Stimulated activated CD8-positive, alpha-beta memory T cell treated with anti-CD3 and anti-CD28 coated beads, Interleukin-4, amount 100 ng/mL, for 48 hours (primary cell): ENCODE measurements around the gene GPAM.

Experiments
- DNase-seq: peaks from one replicate; pipeline ENCODE4 v3.0.0-alpha.2; 2020

GPAM gene

DNA sequence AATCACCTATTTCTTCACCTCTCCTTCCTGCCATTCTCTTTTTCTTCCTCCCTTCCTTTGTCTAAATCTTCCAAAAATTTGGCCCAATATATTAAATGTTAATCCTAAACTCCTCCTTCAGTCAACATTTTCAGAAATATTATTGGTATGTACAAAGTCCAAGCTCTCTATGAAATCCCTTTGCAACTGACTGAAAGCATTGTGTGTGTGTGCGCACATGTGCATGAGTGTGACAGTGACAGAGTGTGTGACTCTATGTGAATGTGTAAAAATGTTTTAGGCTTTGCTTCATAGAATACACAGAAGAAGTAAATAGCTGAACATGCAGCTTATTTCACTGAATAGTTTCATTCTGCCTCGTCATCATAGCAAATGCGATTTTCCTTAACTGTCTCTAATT is 7.0 kb downstream of the GPAM start:
- no peak for DNase-seq

DNA sequence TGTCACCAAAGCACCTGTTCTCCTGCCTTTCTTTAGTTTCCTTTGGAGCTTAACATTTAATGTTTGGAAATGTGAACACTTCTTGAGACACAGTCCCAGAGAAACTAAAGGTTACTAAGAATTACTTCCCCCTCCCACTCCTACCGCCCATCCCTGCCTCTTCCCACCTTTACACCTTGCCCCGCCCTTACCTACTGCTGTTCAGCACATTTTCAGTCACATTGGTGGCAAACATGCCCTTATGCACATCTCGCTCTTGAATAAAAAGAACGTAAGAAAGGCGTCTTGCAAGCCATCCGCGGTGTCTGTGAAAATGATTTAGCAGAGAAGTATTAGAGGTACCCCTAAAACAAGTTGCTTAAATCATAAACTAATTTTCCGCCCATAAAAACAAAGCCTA is 8.2 kb downstream of the GPAM start:
- DNase-seq: no peak

DNA sequence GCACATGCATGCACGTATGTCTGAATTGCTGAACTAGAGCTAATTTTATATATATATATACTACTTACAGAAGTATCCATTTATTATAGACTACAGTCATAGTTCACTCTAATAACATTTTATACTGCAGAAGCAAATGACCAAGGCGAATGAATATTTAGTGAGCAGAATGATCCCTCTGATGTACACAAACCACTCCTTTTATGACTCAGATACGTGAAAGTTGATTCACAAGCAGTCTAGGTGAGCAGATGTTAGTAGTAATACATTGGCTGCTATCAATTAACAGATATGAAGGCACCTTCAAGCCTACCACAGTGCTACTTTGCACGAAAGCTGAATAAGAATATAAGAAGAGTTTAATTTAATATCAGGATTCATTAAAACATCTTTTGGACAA is 10.4 kb downstream of the GPAM start:
- no peak for DNase-seq

DNA sequence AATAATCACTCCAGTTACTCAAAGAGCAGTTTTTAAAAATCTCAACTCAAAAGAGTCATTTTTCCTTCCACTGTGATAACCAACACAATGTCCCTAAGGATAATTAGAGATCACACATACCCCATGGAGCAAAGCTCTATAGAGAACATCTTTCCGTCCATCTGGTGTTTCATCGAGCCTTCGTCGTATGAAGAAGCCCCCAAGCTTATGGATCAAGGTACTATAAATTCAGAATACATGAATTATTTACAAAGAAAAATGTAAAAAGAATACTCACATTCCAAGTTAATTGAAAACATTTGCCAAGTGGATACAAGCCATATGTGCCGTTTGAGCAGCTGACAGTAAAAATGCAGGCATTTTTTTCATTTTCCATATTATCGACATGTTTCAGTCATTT is 14.8 kb downstream of the GPAM start:
- DNase-seq: no peak

DNA sequence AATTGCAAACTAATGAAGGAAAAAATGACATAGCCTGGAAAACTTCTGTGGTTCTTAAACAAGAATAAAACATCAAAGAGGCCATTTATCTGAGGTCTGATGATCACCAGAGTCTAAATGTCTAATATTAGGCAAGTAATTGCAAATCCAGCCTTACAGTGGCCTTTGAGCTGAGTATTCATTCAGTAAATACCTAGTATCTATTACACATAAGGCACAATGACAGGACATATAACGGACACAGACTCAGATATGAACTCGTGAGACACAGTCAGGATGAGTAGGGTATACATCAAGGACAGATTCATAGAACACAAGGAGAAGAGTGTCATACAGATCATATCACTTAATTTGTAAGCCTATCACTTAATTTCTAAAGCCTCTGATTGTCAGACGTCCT is 16.8 kb downstream of the GPAM start:
- no peak for DNase-seq

DNA sequence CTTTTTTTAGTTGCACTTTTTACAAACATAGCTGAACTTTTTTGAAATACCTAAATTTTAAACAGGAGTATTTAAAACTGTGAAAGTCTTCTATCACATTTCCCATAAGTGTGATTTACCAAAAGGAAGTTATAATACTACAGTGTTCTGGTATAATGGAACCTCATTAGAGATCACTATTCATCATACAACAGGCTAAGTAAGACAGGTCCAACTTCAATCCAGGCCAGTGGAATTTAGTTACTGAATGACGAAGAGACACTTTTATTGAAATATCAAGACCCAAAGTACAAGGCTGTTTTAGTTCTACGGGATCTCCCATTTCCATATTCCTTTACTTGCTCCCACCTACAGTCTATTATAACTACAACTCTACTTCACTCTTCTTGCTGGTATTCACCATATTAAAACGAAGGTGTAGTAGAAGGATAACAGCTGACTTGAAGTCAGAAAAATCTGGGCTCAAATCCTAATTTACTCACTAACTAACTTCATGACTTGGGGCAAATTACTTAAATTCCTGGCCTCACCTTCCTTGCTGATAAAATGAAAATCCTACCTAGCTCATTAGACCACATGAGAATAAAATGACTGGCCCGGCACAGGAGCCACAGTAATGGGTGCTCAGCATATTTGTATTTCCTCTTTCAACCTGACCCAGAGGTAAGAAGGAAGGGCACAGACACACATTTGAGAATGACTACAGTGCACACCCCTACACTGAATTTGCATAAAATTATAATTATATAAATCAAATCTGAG is 21.6 kb downstream of the GPAM start:
- no peak for DNase-seq

DNA sequence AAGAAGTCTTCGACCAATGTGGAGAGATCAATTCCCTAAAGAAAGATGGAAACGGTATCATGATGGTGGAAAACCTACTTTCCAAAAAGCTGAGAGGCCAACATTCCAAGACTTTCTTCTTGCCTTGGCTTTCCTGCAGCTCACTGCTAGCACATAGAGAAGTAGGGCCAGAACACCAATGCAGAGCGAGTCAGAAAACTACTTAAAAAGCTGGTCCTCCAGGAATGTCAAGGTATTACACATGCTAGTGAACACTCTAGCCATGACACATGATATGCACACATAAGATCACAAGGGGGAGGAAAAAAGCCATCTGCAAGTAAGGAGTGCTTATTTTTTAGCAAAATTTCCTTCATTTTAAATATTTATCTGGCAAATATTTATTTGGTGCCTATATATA is 22.7 kb downstream of the GPAM start:
- no peak for DNase-seq

DNA sequence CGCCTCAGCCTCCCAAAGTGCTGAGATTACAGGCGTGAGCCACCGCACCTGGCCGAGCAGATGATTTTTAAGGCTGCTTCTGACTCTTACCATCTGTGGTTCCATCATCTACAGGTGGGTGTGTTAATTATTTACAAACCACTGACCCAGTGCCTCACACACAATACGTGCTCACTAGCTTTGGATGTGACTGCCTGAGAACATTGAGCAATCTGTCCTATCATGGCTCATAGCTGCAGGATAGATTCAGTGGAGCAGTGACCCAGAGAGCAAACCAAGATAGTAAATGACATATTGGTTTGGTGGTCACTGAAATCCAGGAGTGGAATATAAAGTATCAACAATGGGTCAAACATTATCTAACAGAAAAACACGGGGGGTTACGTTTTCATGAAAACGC is 24.1 kb downstream of the GPAM start:
- no peak for DNase-seq

DNA sequence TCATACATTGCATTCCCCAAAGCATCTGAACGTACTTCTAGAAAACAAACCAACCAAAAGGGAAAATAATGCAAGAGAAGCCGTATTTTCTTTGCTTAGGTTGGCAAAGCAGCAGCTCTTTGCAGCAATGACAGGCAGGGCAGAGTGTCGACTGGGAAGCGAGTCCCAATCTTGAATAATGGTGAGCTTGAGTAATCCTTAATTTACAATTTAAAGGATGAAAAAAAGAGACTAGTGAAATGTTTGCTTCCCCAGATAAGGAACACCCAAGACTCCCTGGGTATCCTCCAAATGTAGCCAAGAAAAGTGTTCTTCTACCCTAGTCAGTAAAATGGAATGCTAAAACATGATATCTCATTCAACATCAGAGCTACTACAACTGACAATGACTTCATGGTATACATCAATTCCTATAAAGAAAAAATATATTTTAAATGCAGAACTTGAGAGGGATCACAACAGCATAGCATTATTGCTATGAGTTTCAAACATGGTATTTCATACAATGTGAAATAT is 32.0 kb downstream of the GPAM start:
- DNase-seq: no peak

DNA sequence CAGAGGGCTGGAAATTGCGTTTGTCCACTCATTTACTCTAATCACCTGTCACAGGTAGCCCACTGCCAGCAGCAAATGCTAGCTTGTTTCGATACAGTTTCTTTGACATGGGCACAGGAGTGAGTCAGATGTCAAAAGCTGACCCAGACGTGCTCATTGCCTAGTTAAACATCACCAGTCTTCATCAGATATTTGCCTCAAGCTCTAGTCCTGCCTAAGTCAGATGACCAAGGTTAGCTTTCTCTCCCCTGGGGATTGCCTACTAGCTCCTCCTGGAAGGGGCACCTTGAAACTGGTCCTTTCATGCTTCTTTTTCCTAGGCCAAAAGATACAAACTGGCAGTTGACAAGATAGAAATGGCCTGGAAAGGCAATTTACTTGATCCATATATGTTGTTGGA is 35.2 kb downstream of the GPAM start:
- DNase-seq: no peak

DNA sequence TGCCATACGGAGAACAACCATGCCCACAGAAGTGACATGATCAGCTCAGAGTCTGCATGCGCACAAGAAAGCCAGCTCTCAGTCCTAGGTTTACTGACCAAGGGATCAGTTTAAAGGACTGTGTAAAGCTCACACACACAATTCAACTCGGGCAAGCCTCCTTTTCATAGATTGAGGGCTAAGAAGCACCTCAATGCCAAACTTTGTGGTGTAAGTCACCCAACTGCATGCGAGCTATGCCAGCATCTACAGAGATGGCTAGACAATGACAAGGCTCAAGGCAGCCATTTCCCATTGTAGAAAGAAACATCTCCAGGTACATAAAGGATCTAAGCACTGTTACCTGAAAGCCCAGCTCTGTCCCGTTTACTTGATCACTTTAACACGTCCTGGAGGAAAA is 36.8 kb downstream of the GPAM start:
- no peak for DNase-seq

DNA sequence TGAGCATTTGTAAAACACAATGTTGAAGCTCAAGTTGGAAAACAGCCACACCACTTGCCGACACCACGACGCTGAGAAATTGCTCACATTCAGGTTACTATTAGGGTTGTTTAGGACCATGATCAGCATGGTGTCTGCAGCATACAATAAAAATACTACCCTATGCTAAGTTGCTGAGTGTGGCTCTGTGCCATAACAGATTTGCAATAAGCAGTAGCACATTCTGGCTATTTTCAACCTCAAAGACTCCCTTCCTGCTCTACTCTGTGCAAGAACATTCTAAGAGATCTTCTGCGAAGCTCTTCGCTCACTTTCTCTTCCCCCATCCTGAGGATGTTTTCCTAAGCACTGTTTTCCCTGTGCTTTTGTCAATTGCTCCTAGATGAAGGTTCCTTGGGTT is 38.3 kb downstream of the GPAM start:
- DNase-seq: no peak

DNA sequence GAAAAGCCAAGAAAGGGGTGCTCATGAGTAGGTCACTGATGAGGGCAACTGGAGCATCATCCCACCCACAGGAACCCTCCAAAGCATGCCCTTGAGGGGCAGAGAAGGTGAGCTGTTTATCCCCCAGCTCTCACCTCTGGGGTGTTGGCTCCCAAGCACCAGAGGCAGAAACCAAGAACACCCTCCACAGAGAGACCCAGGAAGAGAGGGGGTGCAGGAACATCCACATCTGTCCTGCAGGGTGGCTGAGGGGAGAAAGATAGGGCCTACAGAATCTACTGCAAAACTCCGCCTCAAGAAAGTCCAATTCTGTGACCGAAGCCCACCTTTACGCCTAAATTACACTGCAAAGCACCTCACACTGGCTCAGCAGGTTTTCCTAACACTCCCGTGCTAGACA is 40.1 kb downstream of the GPAM start:
- DNase-seq: no peak

DNA sequence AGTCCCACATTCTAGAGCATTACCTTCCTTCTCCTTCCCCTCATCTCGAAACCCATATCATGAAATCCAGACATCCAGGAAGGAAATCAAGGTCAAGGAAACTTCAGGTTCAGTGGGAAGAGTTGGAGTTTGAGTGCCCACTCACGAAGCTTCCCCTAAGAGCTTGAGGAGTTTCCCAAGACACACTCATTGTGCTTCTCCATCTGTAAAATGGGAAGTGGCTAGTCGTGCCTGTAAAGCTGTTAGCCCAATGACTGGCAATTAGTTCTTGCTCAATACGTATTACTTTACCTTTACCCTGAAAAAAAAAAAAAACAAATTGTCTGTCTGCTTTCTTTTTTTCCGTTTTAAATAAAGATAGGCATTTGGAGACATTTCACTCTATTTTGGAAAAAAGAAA is 42.3 kb downstream of the GPAM start:
- DNase-seq: no peak

DNA sequence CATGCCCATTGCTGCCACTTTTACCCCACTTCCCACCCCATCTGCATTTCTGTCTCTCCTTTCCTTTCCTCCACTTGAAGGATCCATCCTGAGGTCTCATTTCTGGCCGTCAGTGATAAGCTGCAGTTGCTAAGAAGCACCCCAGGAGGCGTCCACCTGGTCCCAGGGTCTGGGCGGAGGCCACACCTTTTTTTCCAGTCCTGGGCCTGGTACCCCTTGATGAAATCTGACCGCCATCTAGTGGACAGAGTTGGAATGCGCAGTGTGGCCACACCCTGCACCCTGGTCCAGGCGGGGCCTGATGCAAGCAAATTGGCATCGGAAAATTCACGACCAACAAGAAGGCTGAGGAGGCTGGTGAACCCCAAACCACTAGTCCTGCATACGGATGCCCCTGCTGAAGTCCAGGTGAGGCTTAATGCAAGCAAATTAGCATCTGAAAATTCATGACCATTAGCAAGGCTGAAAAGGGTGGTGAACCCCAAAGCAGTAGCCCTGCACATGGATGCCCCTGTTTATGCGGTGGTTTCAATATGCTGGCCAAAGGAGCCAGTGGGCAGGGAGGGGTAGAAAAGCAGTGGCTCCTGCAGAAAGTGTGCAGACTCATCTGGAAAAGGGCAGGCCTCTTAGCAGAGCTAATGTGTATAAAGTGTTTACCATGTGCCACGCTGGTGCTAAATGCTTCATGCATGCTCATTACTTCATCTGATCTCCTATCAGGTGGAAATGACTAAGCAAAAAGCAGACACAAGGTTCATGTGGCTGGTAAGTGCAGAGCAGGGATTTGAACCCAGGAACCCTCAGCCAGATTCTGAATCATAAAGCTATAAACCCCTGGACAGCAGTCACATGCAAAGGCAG is 43.2 kb downstream of the GPAM start:
- DNase-seq: peak; percentile 86

DNA sequence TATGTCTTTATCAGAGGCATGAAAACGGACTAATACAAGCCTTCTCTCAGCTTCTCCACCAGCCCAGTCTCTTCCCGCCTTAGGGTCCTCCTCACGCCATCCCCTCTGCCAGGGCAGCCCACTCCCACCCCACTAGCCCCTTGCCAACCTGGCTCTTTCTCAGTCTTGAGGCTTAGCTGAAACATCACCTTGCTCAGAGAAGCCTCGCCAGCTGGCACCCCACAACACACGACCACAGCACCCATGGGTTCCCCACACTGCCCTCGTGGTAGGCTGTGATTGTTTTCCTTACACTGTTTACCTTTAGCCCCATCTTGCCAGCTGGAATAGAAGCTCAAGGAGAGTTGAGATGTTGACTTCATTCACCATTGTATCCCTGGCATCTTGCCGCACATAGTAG is 44.4 kb downstream of the GPAM start:
- DNase-seq: no peak

DNA sequence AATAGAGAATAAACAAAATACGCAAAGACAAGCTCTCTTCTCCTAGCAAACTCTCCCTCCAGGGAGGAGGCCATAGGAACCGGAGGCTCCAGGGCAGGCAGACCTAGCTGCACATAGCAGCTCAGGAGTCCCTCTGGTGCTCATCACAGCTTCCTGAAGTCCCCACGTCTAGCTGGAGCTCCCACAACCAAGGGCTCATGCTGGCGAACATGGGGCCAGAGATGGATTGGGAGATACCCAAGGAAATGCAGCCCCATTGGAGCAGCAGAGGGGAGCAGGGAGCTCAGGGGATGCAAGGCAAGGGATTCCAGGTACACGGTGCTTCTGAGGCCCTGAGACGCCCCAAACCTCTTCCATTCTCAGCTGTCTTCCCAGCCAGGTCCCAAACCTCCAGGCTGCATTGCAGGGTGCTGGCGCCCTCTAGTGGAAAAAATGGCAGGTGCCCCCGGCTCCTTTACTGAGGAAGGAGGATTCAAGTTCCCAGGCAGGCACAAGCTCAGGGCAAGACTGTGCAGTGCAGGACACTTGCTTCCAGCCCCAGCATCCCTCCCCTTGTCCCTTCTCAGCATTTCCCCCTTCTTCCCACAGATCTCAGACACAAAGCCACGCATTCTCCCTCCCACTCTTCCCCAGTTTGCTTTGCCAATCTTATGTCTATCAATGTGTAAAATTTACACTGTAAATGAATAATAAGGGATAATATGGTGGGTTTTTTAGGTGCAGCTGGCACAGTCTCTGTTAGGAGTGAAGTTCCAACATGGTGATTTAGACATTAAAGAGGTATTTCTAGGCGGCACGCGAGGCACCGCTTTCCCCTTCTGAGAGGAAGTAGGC is 46.2 kb downstream of the GPAM start:
- DNase-seq: peak; percentile 86

DNA sequence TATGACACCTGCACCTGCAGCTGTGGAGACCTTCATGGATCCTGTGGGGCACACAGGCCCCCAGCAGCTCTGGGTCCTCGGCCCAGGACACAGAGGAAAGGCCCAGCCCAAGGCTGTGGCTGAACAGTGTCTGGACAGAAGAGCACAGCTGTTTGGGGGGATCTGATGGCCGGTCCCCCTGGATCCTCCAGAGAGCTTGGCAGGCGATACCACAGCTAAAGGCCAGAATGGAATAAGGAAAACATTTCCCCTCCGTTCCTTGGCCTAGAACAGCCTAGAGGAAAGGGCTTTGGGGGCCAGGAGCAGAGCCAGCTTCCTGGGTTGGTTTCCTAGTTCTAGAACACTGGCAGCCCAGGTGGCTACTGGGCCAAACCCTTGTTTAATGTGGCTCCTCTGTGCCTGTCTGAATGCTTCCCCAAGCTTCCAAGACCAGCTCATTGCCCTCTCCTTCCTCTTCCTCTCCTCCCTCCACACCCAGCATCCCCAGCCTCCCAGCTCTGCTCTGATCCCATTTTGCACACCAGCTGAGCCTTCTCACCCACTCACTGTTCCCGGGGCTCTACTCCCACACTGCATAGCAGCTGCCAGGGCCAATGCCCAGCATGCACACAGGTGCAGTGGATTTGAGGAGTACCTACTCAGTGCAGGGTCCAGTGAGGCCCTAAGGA is 46.9 kb downstream of the GPAM start:
- no peak for DNase-seq

DNA sequence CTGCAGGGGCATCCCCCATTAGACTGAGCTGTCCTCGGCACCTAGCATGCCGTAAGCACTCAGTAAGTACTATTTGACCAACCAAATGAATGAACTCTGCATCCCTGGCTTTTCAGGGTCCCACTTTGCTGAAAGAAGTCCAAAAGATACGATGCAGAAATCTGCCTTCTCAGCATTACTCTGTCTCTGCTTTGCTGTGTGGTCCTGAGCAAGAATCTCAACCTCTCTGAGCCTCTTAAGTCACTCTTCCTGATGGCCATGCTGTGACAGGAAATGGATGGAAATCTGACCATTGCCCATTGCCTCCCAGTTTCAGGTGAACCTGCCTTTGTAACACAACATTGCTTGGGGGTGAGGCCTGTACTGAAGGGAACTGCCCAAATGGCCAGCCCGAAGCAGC is 48.0 kb downstream of the GPAM start:
- no peak for DNase-seq

DNA sequence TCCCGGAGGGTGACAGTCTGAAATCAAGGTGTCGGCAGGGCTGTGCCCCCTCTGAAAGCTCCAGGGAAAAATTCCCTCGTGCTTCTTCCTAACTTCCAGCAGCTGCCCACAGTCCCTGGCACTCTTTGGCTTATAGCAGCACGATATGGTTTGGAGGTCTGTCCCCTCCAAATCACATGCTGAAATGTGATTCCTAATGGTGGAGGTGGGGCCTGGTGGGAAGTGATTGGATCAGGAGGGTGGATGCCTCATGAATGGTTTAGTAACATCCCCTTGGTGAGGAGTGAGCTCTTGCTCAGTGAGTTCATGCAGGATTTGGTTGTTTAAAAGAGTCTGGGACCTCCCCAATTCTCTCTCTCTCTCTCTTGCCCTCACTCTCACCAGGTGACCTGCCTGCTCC is 51.1 kb downstream of the GPAM start:
- no peak for DNase-seq

DNA sequence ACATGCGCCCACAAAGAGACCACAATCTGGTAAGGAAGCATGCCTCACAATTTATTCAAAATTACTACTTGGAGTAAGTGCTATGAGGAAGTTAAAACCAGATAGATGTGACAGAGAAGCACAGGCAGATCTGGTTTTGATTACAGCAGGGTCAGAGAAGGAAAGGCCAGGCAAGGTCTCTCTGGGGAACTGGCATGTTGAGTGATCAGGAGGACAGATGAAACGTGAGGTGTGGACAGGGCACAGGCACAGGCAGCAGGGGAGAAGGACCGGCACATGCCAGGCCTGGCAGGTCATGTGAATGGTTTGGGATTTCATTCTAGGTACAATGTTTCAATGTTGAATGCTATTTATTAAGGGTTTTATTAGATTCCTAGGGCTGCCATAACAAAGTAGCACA is 51.6 kb downstream of the GPAM start:
- no peak for DNase-seq

DNA sequence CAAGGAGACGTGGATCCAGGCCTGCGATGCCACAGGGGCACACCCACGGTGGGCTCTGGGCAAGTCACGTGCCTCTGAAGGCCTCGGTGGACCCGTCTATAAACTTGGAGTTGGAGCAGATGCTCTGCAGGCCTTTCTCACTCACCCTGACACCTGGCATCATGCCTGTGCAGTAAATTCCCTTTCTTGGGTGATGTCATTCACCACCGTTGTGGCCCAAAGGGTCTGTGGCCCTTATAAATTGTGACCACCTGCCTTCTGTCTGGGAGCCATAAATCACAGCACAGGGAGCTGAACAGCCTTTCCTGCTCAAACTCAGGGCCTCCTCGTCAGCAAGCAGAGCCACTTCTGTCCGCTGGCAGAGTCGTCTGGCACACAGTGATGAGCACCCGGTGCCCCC is 52.2 kb downstream of the GPAM start:
- DNase-seq: no peak

DNA sequence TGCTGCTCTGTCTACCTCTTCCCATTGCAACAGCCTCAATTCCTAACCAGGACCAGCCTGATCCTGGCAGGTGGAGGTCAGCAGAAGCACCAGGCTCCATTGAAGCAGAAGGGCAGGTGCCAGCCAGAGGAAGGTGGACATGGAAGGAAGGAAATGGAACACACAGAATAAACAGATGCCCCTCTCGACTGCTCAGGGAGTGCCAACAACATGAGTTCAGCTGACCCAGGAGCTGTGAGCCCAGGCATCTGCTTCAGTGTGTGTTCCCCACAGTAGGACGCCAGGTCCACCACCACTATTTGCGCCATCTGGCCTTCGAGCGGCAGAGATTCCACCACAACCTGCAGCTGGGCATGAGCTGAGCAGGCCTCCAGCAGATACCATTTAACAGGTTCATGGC is 56.7 kb downstream of the GPAM start:
- no peak for DNase-seq
